ENCODE data around the gene CYP4F2. TPM values are rescaled to one million over a fixed set of nuclear protein-coding genes. Genes with fewer than 3 reads are reported as not detected.
"Not testable (repeated sequence)": the region's sequence is repeated elsewhere in the genome, so short reads cannot be mapped to it uniquely, and the experiment has no call there.

CYP4F2 gene
- total and polyA plus RNA-seq, 2 donors (not counting 1 experiment from before 2014, with no cell fraction given) = not detected

- Histone ChIP-seq H4K20me1 (ENCODE audit: control insufficient read depth, extremely low read depth, insufficient read depth, low read length) (no peaks in the 10 kb centered on the region), H3K27me3 (ENCODE audit: control insufficient read depth, insufficient read depth, low read length) (no peaks in the 10 kb centered on the region), H3K36me3 (ENCODE audit: control insufficient read depth, insufficient read depth, low read length) (no peaks in the 10 kb centered on the region), H3K4me3 (replicated peaks in 1 of 4; ENCODE audit: control extremely low read depth in 1 of 4, insufficient read depth in 1 of 4, low read depth in 3 of 4, low read length in 4 of 4) (no peak overlapping the region), H3K79me2 (ENCODE audit: control insufficient read depth, insufficient read depth, low read length) (no peaks in the 10 kb centered on the region), H2AFZ (ENCODE audit: low read length) (no peak overlapping the region), H3K27ac (ENCODE audit: insufficient read depth, low read length) (no peak overlapping the region), H3K4me2 (ENCODE audit: extremely low read depth, insufficient read depth, low read length) (no peak overlapping the region), H3K9ac (ENCODE audit: insufficient read depth, low read length) (no peak overlapping the region), H3K9me3 (ENCODE audit: control insufficient read depth, insufficient read depth, low read depth, low read length) (no peaks in the 10 kb centered on the region), H3K4me1 (ENCODE audit: control insufficient read depth, extremely low read depth, insufficient read depth, low read length) (no peaks in the 10 kb centered on the region)
- no peak for DNase-seq (ENCODE audit: low read depth in 2 of 2)
- TF ChIP-seq CTCF (conservative IDR thresholded peaks at IDR 0.05 in 1 of 2, IDR thresholded peaks at IDR 0.05 in 1 of 2; ENCODE audit: low read depth in 1 of 2, low read length in 2 of 2) (no peak), EZH2 (IDR thresholded peaks at IDR 0.05; ENCODE audit: low read length, missing control alignments) (no peak)
Observed at GRCh38 chr19:15905026-15905425, 7.2 kb upstream of the CYP4F2 start.

GRCh38 chr19:15902898-15903297 lies 5.0 kb upstream of the CYP4F2 start:
- not testable (repeated sequence) for H3K4me1 ChIP-seq (ENCODE audit: control insufficient read depth, extremely low read depth, insufficient read depth, low read length); H3K27me3 ChIP-seq (ENCODE audit: control insufficient read depth, insufficient read depth, low read length); H3K27ac ChIP-seq (ENCODE audit: insufficient read depth, low read length); H3K4me2 ChIP-seq (ENCODE audit: extremely low read depth, insufficient read depth, low read length); H3K36me3 ChIP-seq (ENCODE audit: control insufficient read depth, insufficient read depth, low read length); H3K79me2 ChIP-seq (ENCODE audit: control insufficient read depth, insufficient read depth, low read length); H2AFZ ChIP-seq (ENCODE audit: low read length); H4K20me1 ChIP-seq (ENCODE audit: control insufficient read depth, extremely low read depth, insufficient read depth, low read length); H3K4me3 ChIP-seq (replicated peaks in 1 of 4; ENCODE audit: control extremely low read depth in 1 of 4, insufficient read depth in 1 of 4, low read depth in 3 of 4, low read length in 4 of 4); H3K9ac ChIP-seq (ENCODE audit: insufficient read depth, low read length); DNase-seq (ENCODE audit: low read depth in 2 of 2); H3K9me3 ChIP-seq (ENCODE audit: control insufficient read depth, insufficient read depth, low read depth, low read length)

GRCh38 chr19:15902254-15902653 lies 4.4 kb upstream of the CYP4F2 start:
- Histone ChIP-seq H4K20me1 (ENCODE audit: control insufficient read depth, extremely low read depth, insufficient read depth, low read length) (no peaks in the 10 kb centered on the region), H2AFZ (ENCODE audit: low read length) (no peak overlapping the region), H3K4me1 (ENCODE audit: control insufficient read depth, extremely low read depth, insufficient read depth, low read length) (no peaks in the 10 kb centered on the region), H3K9ac (ENCODE audit: insufficient read depth, low read length) (no peak overlapping the region), H3K4me3 (replicated peaks in 1 of 4; ENCODE audit: control extremely low read depth in 1 of 4, insufficient read depth in 1 of 4, low read depth in 3 of 4, low read length in 4 of 4) (no peak overlapping the region), H3K4me2 (ENCODE audit: extremely low read depth, insufficient read depth, low read length) (no peak overlapping the region), H3K79me2 (ENCODE audit: control insufficient read depth, insufficient read depth, low read length) (no peaks in the 10 kb centered on the region), H3K27ac (ENCODE audit: insufficient read depth, low read length) (no peak overlapping the region), H3K9me3 (ENCODE audit: control insufficient read depth, insufficient read depth, low read depth, low read length) (no peaks in the 10 kb centered on the region), H3K27me3 (ENCODE audit: control insufficient read depth, insufficient read depth, low read length) (no peaks in the 10 kb centered on the region), H3K36me3 (ENCODE audit: control insufficient read depth, insufficient read depth, low read length) (no peaks in the 10 kb centered on the region)
- DNase-seq (ENCODE audit: low read depth in 2 of 2) = no peak
- TF ChIP-seq CTCF (conservative IDR thresholded peaks at IDR 0.05 in 1 of 2, IDR thresholded peaks at IDR 0.05 in 1 of 2; ENCODE audit: low read depth in 1 of 2, low read length in 2 of 2) = no peak
- no peak for TF ChIP-seq EZH2 (IDR thresholded peaks at IDR 0.05; ENCODE audit: low read length, missing control alignments)
